Thyroid gland (tissue), 4 donors: Measurements from ENCODE around the gene C10orf105. TPM values are rescaled to one million over a fixed set of nuclear protein-coding genes. Genes with fewer than 3 reads are reported as not detected.
A peak's percentile ranks its signal among the peaks of the same experiment; 100 is the strongest.

Experiments used
- DNase-seq, 2 donors: peaks; one replicate each; pipeline ENCODE4 v3.0.0-alpha.2; 2019
- H3K27ac ChIP-seq, 3 donors: fragments of 200-600 bp; sonication (generic); 1 replicate in 2 of 3; 2 replicates in 1 of 3; pipeline ENCODE4 v1.5.1; 2016 to 2019; ENCODE audit warnings: mild to moderate bottlenecking in 1 of 3, moderate library complexity in 1 of 3
- H3K27me3 ChIP-seq: fragments of 200-600 bp; sonication (generic); one replicate; pipeline ENCODE4 v1.5.1; 2019
- H3K36me3 ChIP-seq, 2 donors: fragments of 200-600 bp; sonication (generic); one replicate each; pipeline ENCODE4 v1.5.1; 2016 to 2019
- H3K4me1 ChIP-seq, 2 donors: fragments of 200-600 bp; sonication (generic); one replicate each; pipeline ENCODE4 v1.5.1; 2017 to 2019
- H3K4me3 ChIP-seq, 3 donors: fragments of 200-600 bp; sonication (generic); replicated peaks in 1 of 3; 1 replicate in 2 of 3; 2 replicates in 1 of 3; pipeline ENCODE4 v1.5.1; 2016; ENCODE audit warnings: mild to moderate bottlenecking in 1 of 3
- H3K9me3 ChIP-seq: fragments of 200-600 bp; sonication (generic); one replicate; pipeline ENCODE4 v1.5.1; 2017
- POLR2A ChIP-seq, 2 donors: fragments of 450-650 bp; IDR thresholded peaks; one replicate each; pipeline ENCODE4 v1.6.1; 2017; ENCODE audit warnings: antibody characterized with exemption in 2 of 2, mild to moderate bottlenecking in 2 of 2, moderate library complexity in 1 of 2
- WGBS, 2 donors: methylation state at CpG; one replicate each; pipeline ENCODE4 v1.1.5; 2017; 5-methylcytosine and 5-hydroxymethylcytosine counted together
- intact Hi-C: fragments of 100-400 bp; cut with DNase I; formaldehyde crosslinking; loops from one replicate; pipeline ENCODE4 v1.15.1; 2023
- total RNA-seq, 4 donors: library from RNA; depleted of rRNA; stranded (reverse); fragments of >200 nt; gene quantifications; one replicate each; pipeline ENCODE4 v1.2.3, GENCODE V29; 2016
- TF ChIP-seq, protein P1 (sequence below), 6 experiments: fragments of 200-600 bp in 3 of 6; fragments of 450-650 bp in 3 of 6; sonication (generic) in 3 of 6; IDR thresholded peaks; one replicate each; pipeline ENCODE4 v1.5.1; 2016 to 2019; ENCODE audit warnings: antibody characterized with exemption in 6 of 6, mild to moderate bottlenecking in 2 of 6, inconsistent platforms in 1 of 6, moderate library complexity in 1 of 6

The C10orf105 gene
- total RNA-seq, 4 donors from 2014 or later, result not detected

DNA sequence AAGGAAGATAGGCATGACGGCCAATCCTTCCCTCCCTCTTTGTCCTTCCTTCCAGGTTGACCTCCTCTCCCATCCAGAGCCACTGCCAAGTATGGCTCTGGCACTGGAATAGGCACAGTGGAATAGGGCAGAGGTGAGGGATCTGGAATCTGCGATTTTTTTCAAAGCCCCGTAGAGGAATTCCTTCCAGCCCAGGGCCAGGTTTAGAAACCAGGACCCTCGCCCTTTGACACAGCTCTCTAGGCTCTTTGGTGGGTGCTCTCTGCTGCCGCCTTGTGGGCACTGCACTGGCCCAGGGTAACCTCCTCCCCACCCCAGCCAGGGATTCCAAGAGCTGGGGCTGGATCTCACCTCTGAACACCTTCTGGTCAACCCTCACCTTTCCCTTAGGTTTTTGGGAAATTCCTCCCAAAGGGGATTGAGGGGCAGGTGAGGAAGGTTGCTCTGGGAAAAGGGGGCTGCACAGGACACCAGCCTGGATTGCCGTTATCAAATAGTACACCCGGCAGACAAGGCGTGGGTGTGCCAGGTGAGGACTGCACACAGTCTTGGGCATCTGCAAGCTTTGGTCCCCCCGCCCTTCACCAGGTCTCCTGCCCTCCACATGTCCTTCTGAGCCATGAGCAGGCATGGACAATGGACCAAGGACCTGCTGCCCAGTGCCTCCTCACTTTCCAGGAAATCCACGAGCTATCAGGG, 22.8 kb downstream of the C10orf105 start:
- Histone ChIP-seq H3K9me3 (no peaks in the 10 kb centered on the region), H3K4me1 (peaks cover 0 to 20% of the 10 kb centered on the region in 2 donors), H3K36me3 (no peaks in the 10 kb centered on the region), H3K4me3 (no peak overlapping the region), H3K27me3 (no peaks in the 10 kb centered on the region), H3K27ac (no peak overlapping the region)
- 55 to 60% methylated on average over 9 to 10 of the region's 10 CpGs for WGBS, 2 donors
- intact Hi-C loops, result no loop called here
- no peak for TF ChIP-seq POLR2A (IDR thresholded peaks at IDR 0.05)
- TF ChIP-seq, protein P1, sequence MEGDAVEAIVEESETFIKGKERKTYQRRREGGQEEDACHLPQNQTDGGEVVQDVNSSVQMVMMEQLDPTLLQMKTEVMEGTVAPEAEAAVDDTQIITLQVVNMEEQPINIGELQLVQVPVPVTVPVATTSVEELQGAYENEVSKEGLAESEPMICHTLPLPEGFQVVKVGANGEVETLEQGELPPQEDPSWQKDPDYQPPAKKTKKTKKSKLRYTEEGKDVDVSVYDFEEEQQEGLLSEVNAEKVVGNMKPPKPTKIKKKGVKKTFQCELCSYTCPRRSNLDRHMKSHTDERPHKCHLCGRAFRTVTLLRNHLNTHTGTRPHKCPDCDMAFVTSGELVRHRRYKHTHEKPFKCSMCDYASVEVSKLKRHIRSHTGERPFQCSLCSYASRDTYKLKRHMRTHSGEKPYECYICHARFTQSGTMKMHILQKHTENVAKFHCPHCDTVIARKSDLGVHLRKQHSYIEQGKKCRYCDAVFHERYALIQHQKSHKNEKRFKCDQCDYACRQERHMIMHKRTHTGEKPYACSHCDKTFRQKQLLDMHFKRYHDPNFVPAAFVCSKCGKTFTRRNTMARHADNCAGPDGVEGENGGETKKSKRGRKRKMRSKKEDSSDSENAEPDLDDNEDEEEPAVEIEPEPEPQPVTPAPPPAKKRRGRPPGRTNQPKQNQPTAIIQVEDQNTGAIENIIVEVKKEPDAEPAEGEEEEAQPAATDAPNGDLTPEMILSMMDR (IDR thresholded peaks at IDR 0.05), result peak; percentile 64 to 89 (median 74)
- DNase-seq, result peak; percentile 70 to 73

DNA sequence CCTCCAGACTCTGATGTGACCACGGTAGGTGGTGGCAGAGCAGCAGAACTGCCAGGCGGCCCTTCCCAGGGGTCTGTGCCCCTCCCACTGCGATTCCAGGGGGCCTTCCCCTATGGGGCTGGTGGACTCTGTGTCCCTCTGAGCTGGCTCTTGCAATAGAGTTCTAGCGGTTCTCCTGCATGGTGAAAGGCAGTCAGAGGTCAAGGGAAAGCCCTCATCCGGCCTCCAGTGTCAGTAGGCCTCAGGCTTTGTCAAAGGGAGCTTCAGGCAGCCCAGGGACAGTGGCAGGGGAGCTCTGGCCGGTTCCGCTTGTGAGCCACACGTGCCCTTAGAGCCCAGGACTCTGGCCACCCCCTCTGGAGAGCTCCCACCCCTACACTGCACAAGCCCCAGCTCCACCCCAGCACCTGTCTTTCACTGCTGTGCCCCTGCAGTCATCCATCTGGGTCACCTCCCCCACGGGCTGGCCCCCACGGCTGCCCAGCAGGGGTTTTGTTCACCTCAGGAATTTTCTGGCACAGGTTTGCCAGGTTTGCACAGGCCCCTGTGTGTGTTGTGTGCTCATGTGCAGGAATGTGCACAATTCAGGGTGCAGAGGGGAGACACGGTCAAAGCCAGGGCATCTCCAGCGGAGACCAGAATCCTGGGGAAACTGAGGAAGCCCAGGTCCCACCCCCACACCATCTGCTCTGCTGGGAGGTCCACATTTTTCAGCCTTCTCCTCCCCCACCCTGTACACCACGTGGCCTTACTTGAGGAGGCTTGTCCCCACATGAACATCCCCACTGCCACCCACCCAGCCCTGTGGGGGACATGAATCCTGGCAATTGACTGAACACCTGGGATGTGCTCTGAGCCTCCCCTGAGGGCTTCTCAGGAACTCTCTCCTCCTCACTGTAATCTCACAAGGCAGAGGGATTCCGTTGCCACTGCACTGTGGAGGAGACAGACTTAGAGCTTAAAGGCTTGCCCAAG, 23.8 kb downstream of the C10orf105 start:
- H3K27me3 ChIP-seq, result no peaks in the 10 kb centered on the region
- H3K9me3 ChIP-seq, result no peaks in the 10 kb centered on the region
- intact Hi-C loops, result no loop called here
- no peak overlapping the region for H3K27ac ChIP-seq
- H3K4me1 ChIP-seq, result peaks cover 0 to 20% of the 10 kb centered on the region in 2 donors
- DNase-seq, result no peak
- H3K36me3 ChIP-seq, result no peaks in the 10 kb centered on the region
- no peak overlapping the region for H3K4me3 ChIP-seq
- WGBS, 2 donors, result 73 to 80% methylated on average over 12 to 14 of the region's 14 CpGs
- no peak for TF ChIP-seq POLR2A (IDR thresholded peaks at IDR 0.05)
- TF ChIP-seq, protein P1 (IDR thresholded peaks at IDR 0.05), result no peak

- intact Hi-C loops, result no loop called here
- no peaks in the 10 kb centered on the region for H3K27me3 ChIP-seq
- H3K4me1 ChIP-seq, result peaks cover 0 to 20% of the 10 kb centered on the region in 2 donors
- H3K4me3 ChIP-seq, result no peak overlapping the region
- TF ChIP-seq POLR2A (IDR thresholded peaks at IDR 0.05), result no peak
- TF ChIP-seq, protein P1 (IDR thresholded peaks at IDR 0.05), result no peak
- H3K27ac ChIP-seq, result no peak overlapping the region
- DNase-seq, result peak in 1 of 2 donors; percentile 8
- H3K36me3 ChIP-seq, result no peaks in the 10 kb centered on the region
- 71 to 75% methylated on average over 9 to 10 of the region's 10 CpGs for WGBS, 2 donors
- H3K9me3 ChIP-seq, result no peaks in the 10 kb centered on the region
These were observed 25.0 kb downstream of the C10orf105 start for GRCh38 chr10:71694567-71694968.

DNA sequence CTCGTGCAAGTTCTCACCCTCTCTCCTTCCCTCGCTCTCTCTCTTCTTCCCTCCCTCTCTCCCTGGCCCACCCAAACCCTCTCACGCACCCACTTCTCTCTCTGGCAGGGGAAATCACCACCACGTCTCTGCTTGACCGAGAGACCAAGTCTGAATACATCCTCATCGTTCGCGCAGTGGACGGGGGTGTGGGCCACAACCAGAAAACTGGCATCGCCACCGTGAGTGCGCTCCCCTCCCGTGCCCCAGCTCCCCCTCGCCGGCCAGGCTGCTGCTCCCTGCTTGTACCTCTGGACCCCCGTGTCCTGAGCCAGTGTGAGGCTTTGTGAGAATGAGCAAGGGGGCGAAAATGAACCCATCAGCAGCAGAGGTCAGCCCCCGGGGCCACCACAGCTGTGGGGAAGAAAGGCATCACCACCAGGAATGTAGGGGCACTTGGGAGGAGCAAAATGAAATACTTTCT, 25.5 kb downstream of the C10orf105 start:
- no peak for TF ChIP-seq POLR2A (IDR thresholded peaks at IDR 0.05)
- TF ChIP-seq, protein P1 (IDR thresholded peaks at IDR 0.05), result no peak
- 82 to 90% methylated on average over 18 of the region's 18 CpGs for WGBS, 2 donors
- Histone ChIP-seq H3K9me3 (no peaks in the 10 kb centered on the region), H3K27ac (no peak overlapping the region), H3K4me1 (peaks cover 0 to 20% of the 10 kb centered on the region in 2 donors), H3K27me3 (no peaks in the 10 kb centered on the region), H3K4me3 (no peak overlapping the region), H3K36me3 (no peaks in the 10 kb centered on the region)
- intact Hi-C loops, result no loop called here
- no peak for DNase-seq
